ENCODE data around the gene YWHAH. TPM values are rescaled to one million over a fixed set of nuclear protein-coding genes. Genes with fewer than 3 reads are reported as not detected.

Gene YWHAH
- total and polyA plus RNA-seq, 9 of the 15 experiments (the other 6 are each of a cell fraction or from before 2014, with no cell fraction given): 32.0 to 177 (median 114) TPM

- 0 out of 2 replicates have a peak, but pooled peaks have one; percentile 14 for TF ChIP-seq VEZF1 (CRISPR knock-in tag; IDR thresholded peaks at IDR 0.05)
- no peak for TF ChIP-seq PBX2 (CRISPR knock-in tag; IDR thresholded peaks at IDR 0.05; ENCODE audit: low read depth)
- TF ChIP-seq PBX2 (tag; conservative IDR thresholded peaks at IDR 0.05; ENCODE audit: low read depth): peak; percentile 70
- 0 out of 4 replicates have a peak, but pooled peaks of 1 of the 2 experiments have one; percentile 7 for TF ChIP-seq RCOR1 (IDR thresholded peaks at IDR 0.05; ENCODE audit: borderline replicate concordance in 1 of 2, low read depth in 2 of 2, low read length in 2 of 2)
Observed at GRCh38 chr22:31929167-31929930, 15.0 kb upstream of the YWHAH start (continued).

- Histone ChIP-seq H3K4me1 (replicated peaks in 1 of 2; ENCODE audit: control insufficient read depth in 2 of 2, insufficient read depth in 2 of 2, low read length in 2 of 2) (peaks cover 31 to 34% of the 10 kb centered on the region in 2 experiments; a peak in 4 of 5 replicates), H3K9me3 (replicated peaks; ENCODE audit: control insufficient read depth, insufficient read depth, low read depth, low read length) (no peaks in the 10 kb centered on the region), H3K27me3 (ENCODE audit: control insufficient read depth in 2 of 2, insufficient read depth in 2 of 2, low read length in 2 of 2) (no peaks in the 10 kb centered on the region), H3K4me3 (no peak overlapping the region), H3K4me2 (ENCODE audit: insufficient read depth, low read length) (no peak overlapping the region), H3K36me3 (ENCODE audit: control insufficient read depth, insufficient read depth, low read length) (no peaks in the 10 kb centered on the region), H3K79me2 (ENCODE audit: control insufficient read depth, insufficient read depth, low read length) (no peaks in the 10 kb centered on the region), H4K20me1 (replicated peaks; ENCODE audit: control insufficient read depth, insufficient read depth, low read length) (no peaks in the 10 kb centered on the region), H2AFZ (ENCODE audit: low read depth, low read length) (no peak overlapping the region), H3K27ac (ENCODE audit: extremely low read depth, low read depth, low read length) (no peak overlapping the region), H3K9me1 (ENCODE audit: control insufficient read depth, insufficient read depth, low read length) (no peaks in the 10 kb centered on the region), H3K9ac (ENCODE audit: insufficient read depth in 1 of 2, low read depth in 2 of 2, low read length in 2 of 2) (peak overlapping the region in 1 of 2 experiments; percentile 26; a peak in 1 of 4 replicates)
- TF ChIP-seq FOXA3 (CRISPR knock-in tag; conservative IDR thresholded peaks at IDR 0.05 in 1 of 2, IDR thresholded peaks at IDR 0.05 in 1 of 2) (no peak), THRB (CRISPR knock-in tag; conservative IDR thresholded peaks at IDR 0.05) (no peak)
- FAIRE-seq: no peak
- in situ Hi-C loops (cut with MboI): no loop called here
- intact Hi-C loops (cut with micrococcal nuclease): no loop called here
- no peak for DNase-seq (ENCODE audit: extremely low read depth in 1 of 4, low spot score in 3 of 4)
- CTCF ChIA-PET (ENCODE audit: low intra/inter-chr PET ratio): no interaction called here
- no TSS peak for BruUV-seq (replicated peaks)
- ATAC-seq: no peak
- POLR2A ChIA-PET: interaction anchor here (1.0 kb wide), 1 partner anchor 61 kb away, joined by 5 read pairs; no protein-coding TSS in a partner anchor
- WGBS (ENCODE audit: insufficient coverage, low coverage, missing lambda C conversion rate): 61% methylated on average over 5 of the region's 5 CpGs
Observed at GRCh38 chr22:31932863-31933262, 11.5 kb upstream of the YWHAH start.
